ENCODE results near the gene RPUSD4.

DNA sequence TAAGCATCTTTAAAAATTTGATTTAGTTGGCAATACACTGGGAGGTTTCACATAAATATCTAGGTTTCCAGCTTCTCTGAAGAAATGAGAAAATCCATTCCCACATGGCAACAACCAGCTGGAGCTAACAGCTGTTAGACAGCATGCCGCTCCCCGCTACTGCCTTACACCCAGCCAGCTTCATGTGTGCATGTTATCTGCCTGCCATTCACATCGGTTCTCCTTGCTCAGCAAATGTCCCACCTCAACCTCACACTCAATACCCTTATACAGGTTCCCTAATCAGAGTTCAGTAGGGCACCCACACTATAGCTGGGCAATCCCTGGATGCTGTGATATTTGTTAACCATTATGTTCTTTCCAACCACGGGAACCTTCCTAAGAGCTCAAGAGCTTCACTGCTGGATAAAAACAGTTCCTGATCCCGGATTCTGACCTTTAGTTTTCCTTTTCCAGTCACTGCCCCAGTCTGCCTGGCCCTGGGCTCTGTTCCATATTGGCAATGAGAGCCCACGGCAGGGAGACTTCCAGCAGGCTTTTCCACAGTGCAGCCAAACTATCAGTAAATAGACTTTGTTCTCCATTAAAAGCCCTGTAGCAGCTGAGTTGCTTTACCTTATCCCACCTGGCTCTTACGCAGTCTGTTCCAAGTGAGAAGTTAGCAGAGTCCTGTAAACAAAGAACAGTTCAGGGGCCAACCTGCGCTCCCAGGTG, 8.6 kb downstream of the RPUSD4 start:
- TF ChIP-seq, protein P1, sequence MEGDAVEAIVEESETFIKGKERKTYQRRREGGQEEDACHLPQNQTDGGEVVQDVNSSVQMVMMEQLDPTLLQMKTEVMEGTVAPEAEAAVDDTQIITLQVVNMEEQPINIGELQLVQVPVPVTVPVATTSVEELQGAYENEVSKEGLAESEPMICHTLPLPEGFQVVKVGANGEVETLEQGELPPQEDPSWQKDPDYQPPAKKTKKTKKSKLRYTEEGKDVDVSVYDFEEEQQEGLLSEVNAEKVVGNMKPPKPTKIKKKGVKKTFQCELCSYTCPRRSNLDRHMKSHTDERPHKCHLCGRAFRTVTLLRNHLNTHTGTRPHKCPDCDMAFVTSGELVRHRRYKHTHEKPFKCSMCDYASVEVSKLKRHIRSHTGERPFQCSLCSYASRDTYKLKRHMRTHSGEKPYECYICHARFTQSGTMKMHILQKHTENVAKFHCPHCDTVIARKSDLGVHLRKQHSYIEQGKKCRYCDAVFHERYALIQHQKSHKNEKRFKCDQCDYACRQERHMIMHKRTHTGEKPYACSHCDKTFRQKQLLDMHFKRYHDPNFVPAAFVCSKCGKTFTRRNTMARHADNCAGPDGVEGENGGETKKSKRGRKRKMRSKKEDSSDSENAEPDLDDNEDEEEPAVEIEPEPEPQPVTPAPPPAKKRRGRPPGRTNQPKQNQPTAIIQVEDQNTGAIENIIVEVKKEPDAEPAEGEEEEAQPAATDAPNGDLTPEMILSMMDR (IDR thresholded peaks at IDR 0.05) = no peak
- TF ChIP-seq POLR2AphosphoS5 (IDR thresholded peaks at IDR 0.05; ENCODE audit: insufficient read depth in 1 of 2, low read depth in 1 of 2) = no peak

Data from vagina (tissue), 2 donors.